Hematopoietic multipotent progenitor cell treated with erythropoietin and hydrocortisone succinate and interleukin-3 and kit ligand, for 4 days (in vitro differentiated cells): ENCODE data around the gene TMBIM1.

Experiments used
- DNase-seq: peaks from one replicate; pipeline ENCODE4 v3.0.0-alpha.2; 2015

TMBIM1 gene

DNA sequence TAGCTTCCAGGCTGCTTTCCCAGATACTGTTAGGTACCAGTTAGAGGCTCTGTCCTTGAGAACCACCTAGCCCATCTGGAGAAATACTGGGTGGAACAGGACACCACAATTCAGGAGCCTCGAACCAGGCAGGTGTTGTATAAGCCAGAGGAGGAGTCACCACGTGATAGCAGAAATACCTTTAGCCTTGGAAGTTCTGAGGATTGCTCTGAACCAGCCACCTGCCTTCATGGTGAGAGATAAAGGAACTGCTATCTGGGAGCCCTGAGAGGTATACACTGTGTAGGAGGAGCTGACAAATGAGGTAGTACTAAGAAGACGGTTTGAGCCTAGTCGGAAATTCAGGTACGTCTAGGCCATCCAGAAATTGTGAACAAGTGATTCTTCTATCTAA lies 39.1 kb downstream of the TMBIM1 start:
- DNase-seq = no peak

DNA sequence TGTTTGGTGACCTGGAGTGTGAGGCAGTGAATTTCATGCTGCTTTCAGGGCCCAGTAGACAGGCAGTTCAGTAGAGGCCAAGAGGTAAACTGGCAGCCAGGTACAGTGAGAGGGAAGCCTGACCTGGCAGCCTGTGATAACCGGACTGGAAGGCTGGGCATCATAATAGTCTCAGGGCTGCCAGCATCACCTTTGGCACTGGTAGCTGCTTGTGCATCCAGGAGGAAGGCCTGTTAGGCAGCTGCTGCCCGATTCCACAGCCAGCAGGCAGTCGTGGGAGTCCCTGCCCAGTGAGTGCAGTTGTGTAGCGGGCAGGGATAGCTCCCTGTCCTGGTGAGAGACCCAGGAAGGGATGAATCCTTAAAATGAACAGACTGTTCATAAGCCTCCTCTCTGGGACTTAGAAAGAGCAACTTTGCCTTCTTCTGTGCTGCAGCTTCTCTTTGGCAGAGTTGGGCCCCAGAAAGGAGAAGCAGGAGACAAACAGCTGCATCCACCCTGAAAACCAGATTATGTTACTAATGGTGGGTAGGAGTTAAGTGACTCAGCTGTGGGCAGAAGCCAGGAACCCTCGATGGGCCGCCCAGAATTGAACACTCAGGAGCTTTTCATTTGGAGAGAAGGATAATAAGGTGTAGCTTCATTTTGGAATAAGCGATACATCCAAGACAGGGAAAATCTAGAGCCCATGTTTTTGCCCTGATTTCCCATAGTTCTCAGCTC lies 39.6 kb downstream of the TMBIM1 start:
- DNase-seq = peak; percentile 60

DNA sequence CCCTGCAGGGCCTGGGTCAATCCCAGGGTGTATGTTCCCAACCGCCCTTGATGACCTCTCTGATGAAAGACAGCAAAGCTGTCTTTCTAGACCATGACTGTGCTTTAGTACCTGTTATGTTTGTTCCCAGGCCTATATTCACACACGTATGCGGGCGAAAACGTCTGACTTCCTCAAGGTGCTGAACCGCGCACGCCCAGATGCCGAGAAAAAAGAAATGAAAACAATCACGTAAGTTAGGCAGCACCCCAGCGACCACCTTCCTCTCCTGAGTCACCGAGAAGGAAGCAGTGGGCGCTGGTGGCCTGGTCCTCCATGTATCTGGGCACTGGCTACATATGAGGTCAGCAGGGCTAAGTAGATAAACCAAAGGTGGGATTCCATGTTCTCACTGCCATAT lies 42.6 kb downstream of the TMBIM1 start:
- no peak for DNase-seq

DNA sequence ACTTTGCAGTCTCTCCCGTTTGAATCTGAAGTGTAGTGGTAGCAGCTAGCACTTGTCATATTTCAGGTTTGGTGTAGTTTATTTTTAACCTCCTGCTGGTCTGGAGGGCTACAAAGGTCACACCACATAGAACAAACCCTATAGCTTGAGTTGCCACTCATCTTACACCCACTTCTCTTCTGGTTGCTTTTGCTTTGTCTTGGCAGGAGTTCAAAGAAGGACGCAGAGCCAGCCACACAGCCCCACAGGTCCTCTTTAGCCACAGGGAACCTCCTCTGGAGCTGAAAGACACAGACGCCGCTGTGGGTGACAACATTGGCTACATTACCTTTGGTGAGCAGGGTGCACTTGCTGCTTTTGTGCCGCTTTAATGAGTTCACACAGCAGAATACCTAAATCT lies 47.1 kb downstream of the TMBIM1 start:
- DNase-seq = no peak

DNA sequence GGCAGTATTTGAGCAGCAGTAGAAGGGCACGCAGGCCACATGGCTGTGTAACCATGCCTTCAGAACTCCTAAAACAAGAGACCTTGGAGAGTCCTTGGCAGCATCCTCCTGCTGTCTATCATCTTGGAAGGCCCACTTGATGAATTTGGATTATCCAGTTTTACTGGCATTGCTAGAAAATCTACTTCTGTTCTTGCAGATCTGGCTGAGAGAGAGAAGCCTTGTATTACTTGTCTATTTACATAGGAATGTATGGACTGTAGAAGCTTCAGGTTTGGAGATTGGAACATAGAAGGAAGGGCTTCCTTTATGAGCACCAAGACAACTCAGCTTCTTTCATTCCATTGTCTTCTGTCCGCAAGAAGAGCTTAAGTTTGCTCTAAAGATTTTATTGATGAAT lies 47.6 kb downstream of the TMBIM1 start:
- DNase-seq = no peak

DNA sequence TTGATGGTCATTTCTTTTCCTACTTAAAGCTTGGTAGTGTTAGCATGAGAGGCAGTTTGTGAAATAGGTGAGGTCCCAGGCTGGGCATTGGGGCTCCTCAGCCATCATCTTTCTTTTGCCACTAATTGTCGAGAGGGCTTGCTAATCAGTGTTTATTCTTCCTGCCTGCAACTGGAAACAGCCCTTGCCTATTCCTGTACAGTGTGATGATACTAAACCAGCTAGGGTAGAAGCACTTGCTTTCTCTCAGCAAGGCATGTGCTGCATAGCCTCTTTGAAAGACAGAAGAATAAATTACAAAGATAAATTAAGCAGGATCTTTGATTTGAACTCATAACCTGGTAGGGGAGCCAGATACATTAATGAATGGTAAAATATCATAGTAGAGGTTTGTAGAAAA lies 48.1 kb downstream of the TMBIM1 start:
- DNase-seq = no peak

DNA sequence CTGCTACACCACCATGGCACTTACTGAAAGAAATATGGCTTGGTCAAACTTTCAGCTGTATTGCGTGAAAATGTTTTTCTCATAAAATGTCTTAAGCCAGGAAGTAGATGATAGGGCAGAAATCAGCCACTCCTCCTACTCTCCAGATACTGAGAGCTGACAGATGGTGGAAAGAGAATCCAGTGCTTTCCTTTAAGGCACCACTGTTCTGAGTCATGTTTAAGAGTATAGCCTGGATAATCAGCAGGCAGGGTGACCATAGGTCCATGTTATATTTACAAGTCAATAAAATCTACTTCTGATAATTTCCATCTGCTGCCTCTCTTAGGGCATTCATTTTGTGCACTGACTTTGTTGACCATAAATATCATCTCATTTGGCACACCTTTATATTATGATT lies 53.4 kb downstream of the TMBIM1 start:
- DNase-seq = no peak

GRCh38 chr2:218236829-218237228 lies 55.5 kb downstream of the TMBIM1 start:
- DNase-seq = no peak

- no peak for DNase-seq
Measured at GRCh38 chr2:218235017-218235416, 57.3 kb downstream of the TMBIM1 start.

GRCh38 chr2:218234521-218234920 lies 57.8 kb downstream of the TMBIM1 start:
- no peak for DNase-seq

DNA sequence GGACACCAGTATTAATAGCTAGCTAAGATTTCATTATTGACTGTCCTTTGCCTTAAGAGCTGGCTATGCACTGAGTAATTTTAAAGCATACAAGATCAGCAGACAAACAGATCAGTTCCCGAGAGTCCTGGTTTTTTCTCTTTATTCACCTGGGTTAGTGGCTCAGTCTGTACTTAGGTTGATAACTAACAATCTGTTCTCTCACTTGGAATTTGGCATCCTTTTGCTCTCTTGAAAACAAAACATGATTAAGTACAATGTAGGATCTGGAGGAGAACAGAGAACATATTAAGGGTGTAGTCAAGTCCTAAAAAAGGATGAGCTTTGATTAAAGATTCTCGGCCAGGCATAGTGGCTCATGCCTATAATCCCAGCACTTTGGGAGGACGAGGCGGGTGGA lies 58.8 kb downstream of the TMBIM1 start:
- DNase-seq = no peak

GRCh38 chr2:218230882-218231281 lies 61.4 kb downstream of the TMBIM1 start:
- peak; percentile 79 for DNase-seq

DNA sequence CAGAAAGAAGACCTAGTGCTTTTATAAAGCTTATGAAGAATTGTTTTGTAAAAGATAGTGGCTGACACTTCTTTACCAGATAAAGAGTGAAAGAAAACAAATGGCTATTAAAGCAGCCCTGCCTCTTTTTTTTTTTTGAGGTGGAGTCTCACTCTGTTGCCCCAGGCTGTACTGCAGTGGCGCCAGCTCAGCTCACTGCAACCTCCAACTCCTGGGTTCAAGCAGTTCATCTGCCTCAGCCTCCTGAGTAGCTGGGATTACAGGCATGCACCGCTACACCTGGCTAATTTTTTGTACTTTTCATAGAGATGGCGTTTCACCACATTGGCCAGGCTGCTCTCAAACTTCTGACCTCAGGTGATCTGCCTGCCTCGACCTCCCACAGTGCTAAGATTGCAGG lies 62.5 kb downstream of the TMBIM1 start:
- DNase-seq = peak; percentile 25

GRCh38 chr2:218229239-218229638 lies 63.1 kb downstream of the TMBIM1 start:
- peak; percentile 84 for DNase-seq

DNA sequence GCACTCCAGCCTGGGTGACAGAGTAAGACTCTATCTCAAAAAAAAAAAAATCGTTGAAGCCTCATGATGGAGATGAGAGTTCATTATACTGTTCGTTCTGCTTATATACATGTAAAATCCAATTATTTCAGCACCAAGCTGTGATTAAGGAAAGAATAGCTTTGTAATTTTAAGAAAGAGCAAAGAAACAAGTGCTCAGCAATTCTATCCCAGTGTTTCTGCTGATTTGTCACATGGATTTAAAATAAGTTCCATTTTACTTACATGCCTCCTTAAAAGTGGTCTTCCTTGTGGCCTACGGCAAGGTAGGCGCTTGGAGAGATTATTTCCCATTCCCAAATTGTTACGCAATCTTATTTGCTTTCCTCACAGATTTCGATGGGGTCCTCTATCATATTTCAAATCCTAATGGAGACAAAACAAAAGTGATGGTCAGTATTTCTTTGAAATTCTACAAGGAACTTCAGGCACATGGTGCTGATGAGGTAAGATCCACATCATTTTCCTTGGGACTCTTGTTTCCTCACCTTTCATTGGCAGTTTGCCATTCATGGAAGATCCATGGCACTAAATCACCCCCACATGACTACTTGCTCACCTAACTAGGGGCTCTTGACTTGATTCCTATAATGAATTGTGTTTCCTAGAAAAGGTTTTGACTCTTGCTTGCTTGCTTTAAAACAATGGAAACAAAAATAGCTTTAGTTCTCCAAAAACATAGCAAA lies 63.8 kb downstream of the TMBIM1 start:
- DNase-seq = no peak

- DNase-seq = no peak
Measured at GRCh38 chr2:218226903-218227302, 65.4 kb downstream of the TMBIM1 start.
